GM21576 (cell line): Measurements from ENCODE around the gene HERC5.
A peak's percentile ranks its signal among the peaks of the same experiment; 100 is the strongest.
"Not testable (repeated sequence)": the region's sequence is repeated elsewhere in the genome, so short reads cannot be mapped to it uniquely, and the experiment has no call there.

Experiments used
- ATAC-seq: cut with Tn5 transposase; IDR thresholded peaks from one replicate; pipeline ENCODE4 v1.9.1; 2021; ENCODE audit warnings: mild to moderate bottlenecking, moderate library complexity; ENCODE audit not compliant: unreplicated experiment

HERC5 gene

DNA sequence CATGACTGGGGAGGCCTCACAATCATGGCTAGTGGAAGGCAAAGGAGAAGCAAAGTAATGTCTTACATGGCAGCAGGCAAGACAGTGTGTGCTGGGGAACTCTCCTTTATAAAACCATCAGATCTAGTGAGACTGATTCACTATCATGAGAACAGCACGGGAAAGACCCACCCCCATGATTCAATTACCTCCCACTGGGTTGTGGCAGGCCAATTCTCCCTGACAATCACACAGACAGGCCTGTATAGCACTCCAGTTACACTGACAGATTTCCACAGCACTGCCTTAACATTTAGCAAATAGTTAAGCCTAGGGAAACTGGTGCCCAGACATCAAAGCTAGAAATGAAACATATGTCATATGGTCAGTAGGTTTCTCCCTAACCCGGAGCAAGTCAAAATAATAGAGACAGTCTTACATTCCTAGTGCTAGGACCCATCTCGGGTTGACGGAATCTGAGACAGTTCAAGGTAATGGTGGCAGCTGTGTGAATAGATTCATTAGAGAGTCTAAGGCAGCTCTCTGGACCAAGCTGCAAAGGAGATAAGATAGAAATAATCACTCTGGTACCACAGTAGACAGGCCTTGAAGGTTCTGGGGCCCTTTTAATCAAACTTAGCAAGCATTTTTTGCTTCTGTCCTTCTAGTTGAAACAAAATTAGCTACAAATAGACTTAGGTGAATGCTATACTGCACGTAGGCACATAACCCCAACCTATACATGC is 9.4 kb upstream of the HERC5 start:
- no peak for ATAC-seq

DNA sequence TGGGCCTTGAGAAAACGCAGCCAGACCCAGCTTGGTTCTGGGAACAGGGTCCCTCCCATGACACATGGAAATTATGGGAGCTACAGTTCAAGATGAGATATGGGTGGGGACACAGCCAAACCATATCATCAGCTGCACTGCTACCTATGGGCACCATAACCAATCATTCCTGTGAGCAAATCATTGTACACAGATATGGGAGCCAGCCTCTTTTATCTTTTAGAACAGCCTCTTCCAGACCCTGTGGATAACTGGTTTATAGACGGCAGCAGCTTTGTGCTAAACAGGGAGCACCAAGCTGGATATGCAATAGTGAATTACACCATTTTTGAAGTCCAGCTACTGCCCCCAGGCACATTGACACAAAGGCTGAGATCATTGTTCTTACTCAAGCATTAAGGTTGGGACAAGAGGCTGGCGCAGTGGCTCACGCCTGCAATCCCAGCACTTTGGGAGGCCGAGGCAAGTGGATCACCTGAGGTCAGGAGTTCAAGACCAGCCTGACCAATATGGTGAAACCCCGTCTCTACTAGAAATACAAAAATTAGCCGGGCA is 8.6 kb upstream of the HERC5 start:
- not testable (repeated sequence) for ATAC-seq

DNA sequence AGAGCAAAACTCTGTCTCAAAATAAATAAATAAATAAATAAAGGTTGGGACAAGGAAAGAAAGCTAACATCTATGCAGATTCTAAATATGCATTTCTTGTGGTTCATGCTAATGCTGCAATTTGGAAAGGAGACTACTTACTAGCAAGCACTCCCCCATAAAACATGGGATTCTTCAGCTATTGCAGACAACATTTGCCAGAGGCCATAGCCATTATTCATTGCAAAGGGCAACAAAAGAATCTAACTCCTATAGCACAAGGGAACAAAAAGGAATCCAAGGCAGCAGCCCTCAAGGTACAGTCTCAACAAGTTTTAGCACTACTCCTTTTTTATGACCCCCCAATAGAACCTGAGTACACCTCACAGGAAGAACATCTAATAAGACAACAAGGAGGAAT is 8.0 kb upstream of the HERC5 start:
- no peak for ATAC-seq

DNA sequence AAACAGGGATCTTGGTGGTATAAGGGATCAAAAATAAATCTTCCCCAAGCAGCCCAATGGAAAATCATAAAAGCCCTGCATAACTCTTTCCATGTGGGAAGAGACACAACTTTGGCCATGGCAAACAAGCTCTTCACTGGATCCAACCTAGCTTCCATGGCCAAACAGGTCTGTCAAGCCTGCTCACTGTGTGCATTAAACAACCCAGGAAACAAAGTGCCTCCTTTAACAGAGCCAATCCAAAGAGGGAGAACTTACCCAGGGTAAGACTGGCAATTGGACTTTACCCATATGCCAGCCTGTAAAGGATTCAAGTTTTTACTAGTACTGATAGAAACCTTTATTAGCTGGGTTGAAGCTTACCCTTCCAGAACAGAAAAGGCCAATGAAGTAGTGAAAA is 7.6 kb upstream of the HERC5 start:
- no peak for ATAC-seq

DNA sequence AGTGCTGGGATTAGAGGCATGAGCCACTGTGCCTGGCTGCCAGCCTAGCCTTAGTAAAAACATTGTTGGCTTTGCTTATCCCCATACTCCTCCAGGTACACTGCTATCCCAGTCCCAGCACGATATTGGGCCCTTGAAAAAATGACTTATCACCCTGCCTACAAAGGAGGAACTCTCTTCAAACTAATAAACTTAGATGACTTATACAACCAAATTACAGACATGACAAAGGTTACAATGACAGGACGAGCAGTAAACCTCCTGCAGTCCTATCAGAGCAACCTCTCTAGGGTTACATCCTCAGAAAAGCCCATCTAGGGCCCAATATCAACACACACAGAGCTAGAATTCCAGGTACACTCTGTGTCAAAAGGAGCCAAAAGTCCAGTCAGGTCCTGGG is 5.7 kb upstream of the HERC5 start:
- ATAC-seq: no peak

DNA sequence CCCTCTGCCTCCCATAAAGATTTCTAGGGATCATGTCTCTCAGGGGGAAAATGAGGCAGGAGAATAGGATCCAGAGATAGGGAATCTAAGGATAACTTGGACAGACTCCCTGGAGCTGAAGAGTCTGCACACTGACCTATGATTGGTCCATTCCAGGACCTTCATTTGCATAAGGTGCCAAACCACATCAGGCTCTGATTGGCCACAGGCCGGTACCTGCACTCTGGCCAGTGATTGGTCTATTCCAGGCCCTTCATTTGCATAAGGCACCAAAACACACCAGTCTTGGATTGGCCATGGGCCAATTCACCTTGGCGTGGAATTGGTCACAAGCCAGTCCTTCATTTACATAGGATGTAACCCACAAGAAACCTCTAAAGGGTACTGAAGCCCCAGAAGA is 4.0 kb upstream of the HERC5 start:
- ATAC-seq: no peak

DNA sequence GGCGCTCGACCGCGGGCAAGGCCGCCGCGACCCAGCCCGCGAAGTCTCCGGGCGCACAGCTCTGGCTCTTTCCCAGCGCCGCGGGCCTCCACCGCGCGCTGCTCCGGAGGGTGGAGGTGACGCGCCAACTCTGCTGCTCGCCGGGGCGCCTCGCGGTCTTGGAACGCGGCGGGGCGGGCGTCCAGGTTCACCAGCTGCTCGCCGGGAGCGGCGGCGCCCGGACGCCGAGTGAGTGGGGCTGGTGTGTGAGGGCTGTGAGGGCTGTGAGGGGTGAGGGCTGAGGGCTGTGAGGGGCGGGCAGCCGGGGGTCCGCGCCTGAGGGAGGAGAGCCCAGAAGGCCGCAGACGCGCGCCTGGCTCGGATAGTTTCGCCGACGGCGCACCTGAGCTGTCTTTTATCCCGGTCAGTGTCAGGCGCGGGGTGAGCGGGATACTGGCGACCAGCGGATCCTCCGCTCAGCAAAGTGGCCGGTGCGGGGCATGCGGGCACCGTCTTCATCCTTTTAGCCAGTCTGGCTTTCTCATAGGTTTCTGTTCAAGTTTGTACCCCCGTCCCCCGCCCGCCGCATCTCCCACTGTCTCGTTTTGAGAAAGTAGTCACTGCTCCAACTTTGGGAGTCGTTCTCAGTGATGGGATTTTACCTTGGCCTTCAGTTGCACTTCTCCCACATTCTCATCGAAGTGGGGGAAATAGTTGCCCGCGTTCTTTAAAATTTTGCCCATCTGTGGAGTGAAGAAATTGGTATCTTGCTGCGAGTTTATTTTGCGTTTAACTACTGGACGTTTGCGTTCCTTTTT is 586 bp downstream of the HERC5 start:
- ATAC-seq: peak; percentile 30

DNA sequence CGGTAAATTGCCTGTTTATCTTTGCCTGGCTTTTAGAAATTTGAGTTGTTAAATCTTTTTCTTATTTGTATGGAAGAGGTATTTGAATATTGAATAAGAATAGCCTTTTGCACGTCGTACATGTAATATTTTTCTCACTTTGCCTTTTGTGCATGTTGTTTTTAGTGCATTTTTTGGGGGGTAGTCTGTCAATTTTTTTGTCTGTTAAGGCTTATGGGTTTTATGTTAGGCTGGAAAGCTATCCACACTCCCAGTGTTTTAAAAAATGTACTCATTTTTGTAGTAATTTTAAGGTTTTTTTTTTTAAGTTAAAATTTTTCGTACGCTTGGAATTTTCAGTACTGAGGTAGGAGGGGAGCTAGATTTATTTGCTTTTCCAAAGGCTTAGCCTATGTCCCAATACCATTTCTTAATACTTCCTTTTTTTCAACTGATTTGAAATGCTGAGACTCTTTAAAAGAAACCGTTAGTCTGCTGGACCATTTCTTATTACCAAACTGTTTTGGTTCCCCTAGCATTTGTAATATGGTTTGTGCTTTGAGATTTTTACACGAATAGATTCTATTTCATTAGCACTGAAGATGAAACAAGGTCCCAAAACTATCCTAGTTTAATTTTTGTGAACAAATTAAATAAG is 1.3 kb downstream of the HERC5 start:
- ATAC-seq: no peak

DNA sequence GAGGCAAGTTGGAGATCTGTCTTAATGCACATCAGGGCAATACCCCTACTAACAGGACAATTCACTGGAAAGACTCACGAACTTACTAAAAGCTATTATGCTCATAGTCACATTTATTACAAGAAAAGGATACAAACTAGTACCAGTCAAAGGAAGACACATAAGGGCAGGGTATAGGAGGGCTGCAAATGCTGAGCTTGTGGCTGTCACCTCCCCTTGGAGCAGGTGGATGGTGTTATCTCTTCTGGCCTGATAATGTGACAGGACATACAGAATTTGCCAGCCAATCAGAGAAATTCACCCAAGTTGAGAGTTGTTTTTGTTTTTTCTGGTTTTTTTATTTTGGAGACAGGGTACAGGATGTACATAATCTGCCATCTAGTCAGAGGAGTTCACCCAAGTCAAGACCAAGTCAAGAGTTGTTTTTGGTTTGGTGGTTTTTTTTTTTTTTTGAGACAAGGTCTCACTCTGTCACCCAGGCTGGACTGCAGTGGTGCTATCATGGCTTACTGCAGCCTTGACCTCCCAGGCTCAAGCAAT is 8.8 kb downstream of the HERC5 start:
- ATAC-seq: no peak

DNA sequence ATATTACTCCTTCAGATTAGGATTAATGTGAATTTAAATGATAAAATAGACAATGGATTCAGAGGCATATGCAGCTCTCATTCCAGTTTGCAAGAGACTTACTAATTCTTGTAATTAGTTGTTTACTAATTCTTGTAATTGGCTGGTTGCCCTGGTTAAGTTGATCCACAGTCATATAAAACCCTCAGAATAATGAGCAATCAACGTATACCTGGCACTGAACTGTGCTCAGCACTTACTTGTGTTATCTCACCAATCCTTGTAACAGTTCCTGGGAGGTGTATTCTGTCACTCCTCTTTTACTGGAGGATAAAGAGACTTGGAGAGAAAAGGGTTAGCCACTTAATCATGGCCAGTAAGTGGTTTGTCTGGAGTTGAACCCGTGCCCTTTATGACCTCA is 10.5 kb downstream of the HERC5 start:
- no peak for ATAC-seq

DNA sequence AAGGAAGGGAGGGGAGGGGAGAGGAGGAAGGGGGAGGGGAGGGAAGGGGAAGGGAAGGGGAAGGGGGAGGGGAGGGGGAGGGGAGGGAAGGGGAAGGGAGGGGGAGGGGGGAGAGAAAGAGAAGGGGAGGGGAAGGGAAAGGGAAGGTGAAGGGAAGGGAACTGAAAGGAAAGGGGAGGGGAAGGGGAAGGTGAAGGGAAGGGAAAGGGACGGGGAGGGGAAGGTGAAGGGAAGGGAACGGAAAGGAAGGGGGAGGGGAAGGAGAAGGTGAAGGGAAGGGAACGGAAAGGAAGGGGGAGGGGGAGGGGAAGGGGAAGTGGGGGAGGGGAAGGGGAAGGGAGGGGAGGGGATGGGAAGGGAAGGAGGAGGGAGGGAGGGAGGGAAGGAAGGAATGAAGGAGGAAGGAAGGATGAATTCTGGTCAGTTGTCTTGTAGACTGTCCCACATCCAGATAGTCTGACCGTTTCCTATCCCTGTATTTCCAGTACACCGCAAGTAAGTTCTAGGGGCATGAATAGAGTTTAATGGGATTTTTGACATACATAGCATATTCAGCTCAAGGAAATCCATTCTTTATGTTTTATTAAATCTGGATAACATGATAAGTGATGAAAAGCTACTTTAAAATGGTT is 20.4 kb downstream of the HERC5 start:
- no peak for ATAC-seq

DNA sequence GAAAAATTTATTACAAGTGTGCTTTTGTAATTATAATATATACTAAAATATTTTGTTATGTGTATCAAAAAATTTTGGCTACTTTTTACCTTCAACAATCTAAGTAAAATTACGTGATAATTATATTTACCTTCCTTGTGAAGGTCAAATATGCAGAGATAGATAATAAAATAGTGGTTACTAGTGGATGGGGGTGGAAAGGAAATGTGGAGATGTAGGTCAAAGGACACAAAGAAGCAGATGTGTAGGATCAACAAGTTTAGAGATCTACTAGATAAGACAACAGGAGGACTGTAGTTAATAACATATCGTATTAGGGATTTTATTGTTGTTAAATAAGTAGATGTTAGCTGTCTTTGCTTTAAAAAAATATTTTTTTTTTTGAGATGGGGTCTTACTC is 21.3 kb downstream of the HERC5 start:
- no peak for ATAC-seq

DNA sequence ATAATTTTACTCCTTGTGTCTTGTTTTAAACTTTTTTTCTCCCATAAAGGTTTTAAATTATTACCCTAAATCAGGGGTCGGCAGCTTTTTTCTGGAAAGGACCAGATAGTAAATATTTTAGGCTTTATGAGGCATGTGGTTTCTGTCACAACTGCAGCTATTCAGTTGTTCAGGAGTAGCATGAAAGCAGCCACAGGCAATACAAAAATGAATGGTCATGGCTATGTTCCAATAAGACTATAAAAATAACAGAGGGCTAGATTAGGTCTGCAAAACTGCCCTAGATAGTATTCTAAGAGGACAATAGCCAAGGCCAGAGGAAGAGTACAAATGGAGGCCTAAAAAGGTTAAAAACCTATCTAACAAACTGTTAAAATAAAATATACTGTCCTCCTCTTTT is 24.6 kb downstream of the HERC5 start:
- no peak for ATAC-seq

DNA sequence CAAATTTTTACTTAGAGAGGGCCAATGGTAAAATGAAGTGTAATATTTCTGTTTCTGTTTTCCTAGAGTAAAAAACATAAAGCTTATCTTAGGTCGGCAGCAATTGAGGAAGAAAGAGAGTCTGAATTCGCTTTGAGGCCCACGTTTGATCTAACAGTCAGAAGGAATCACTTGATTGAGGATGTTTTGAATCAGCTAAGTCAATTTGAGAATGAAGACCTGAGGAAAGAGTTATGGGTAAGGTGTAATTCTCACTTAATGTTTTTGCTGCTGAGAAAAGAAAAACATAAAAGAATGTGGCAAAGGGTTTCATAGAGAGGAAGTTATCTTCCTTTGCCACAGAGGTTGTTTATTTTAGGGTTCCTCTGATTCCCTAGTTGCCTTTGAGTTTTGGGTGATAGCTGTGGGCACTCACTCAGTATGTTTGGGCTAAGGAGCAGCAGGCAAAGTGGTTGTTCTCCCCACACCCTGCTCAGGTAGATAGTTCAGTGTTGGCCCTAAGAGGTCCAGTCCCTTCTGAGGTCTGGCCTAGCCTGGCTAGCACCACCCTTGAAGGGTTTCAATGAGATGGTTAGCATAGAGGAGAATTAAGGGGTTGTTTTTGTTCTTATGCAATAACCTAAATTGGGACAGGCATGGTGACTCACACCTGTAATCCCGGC is 32.3 kb downstream of the HERC5 start:
- ATAC-seq: no peak

DNA sequence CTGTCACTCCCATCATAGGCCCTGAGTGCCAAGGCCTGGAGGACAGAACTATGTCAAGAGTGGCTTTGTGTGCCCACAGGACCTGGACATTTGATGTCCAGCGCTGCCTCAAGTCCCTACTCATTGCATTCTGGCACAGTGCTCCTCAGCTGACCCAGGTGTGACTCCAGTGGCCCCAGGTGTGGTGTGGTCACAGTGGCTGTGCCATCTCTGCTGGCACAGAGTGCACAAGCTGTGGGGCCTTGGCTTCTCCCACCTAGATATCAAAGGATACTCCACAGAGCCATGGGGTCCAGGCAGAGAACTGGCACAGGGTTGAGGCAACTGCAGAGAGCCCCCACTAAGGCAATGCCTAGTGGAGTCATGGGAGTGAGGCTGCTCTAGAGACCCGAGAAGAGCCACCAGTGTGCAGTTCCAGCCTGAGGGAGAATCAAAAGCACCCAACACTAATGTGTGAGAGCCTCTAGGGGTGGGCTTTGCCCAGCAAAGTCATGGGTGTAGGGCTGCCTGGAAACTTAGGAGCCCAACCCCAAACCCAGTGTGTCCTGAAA is 41.0 kb downstream of the HERC5 start:
- no peak for ATAC-seq

DNA sequence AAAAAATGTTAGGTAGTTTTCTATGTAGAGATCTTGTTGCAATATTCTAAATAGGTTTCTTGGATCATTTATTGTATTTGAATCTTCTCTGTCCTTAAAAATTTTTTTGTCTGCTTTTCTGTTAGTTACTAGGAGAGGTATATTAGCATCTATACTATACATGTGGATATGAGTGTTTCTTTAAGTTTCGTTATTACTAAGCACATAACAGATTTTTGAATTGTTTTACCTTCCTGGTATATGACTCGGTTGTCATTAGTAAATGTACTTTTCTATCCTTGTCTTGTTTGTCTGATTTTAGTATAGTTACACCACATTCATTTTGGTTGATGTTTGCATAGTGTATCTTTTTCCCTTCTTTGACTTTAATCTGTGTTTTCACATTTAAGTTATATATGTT is 46.4 kb downstream of the HERC5 start:
- no peak for ATAC-seq

DNA sequence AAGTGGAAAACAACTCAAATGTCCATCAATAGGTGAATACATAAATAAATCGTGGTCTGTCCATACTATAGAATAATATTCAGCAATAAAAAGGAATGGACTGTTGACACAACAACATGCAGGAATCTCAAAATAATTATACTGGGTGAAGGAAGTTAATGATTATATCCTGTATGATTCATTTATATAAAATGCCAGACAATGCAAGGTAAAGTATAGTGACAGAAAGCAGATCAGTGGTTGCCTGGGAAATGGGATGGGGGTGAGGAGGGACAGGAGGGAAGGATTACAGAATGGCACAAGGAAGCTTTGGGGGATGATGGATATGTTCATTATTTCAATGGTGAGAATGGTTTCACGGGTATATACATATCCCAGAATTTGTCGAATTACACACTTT is 54.3 kb downstream of the HERC5 start:
- ATAC-seq: no peak

DNA sequence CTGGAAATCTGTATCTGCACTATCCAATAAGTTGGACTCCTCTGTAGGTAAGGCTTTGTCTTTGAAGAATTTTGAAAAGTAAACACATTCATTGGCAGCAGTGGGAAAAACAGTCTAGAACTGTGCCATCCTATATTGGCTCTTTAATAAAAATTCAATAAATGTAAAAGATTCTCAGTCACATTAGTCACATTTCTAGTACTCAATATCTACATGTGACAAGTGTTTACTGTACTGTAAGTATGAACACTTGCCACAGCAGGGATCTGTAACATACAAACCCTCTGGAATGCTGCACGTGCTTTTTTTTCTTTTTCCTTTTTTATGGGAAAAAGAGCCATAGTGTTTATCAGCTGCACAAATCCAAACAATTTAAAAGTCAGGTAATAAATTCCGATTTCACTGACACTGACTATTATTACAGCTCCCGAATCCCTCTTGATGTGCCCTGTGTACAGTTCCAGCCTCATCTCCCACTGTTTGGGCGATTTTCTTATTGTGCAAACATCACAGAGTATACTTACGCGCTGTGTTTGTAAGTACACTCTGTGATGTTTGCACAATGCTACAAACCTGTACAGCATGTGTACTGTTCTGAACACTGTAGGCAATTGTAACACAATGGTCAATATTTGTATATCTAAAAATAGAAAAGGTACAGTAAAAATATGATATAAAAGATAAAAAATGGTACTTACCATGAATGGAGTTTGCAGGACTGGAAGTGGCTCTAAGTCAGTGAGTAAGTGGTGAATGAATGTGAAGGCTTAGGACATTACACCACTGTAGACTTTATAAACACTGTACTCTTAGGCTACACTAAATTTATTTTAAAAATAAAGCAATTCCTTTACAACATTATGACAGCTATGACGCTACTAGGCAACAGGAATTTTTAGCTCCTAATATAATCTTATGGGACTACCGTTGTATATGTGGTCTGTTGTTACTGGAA is 57.9 kb downstream of the HERC5 start:
- ATAC-seq: no peak

DNA sequence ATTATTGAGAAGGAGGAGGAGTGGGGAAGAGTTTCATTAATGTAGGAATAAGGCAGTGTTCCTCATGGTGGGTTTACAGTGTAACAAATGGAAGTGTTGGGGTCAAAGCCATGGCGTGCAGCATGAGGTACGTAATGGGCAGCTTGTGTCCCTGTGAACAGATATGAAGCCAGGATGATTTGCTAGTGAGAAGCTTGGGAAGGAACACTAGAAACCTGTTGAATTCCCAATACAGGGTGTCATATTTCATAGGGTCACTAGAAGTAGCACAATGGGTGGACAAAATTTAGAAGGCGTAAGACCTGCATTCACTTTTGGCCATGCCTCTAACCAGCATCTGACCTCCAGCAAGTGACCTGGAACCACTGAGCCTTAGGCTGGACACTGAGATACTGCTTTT is 59.8 kb downstream of the HERC5 start:
- ATAC-seq: no peak
